ENCODE results near the gene CREG2. TPM values are rescaled to one million over a fixed set of nuclear protein-coding genes. Genes with fewer than 3 reads are reported as not detected.

CREG2 gene
- total and polyA plus RNA-seq, 8 donors = 0.05 to 0.19 (median 0.12) TPM; not detected in 5

- no peak overlapping the region for H3K27ac ChIP-seq
- DNase-seq (no peak), ATAC-seq (no peak)
Observed at GRCh38 chr2:101341421-101341820, 45.9 kb downstream of the CREG2 start.

GRCh38 chr2:101340141-101340551 is 47.2 kb downstream of the CREG2 start:
- 84 to 92% methylated on average over 1 of the region's 1 CpG for WGBS, 2 donors
- intact Hi-C loops (cut with DNase I) = loop anchor here in 1 of 3 donors (10.0 kb wide), 1 partner anchor 495 kb away; no protein-coding TSS in a partner anchor
- no peak for DNase-seq
- Histone ChIP-seq H3K36me3 (no peaks in the 10 kb centered on the region), H3K27ac (no peak overlapping the region), H3K4me3 (no peak overlapping the region), H3K4me1 (no peaks in the 10 kb centered on the region), H3K9me3 (no peaks in the 10 kb centered on the region), H3K27me3 (no peaks in the 10 kb centered on the region)
- TF ChIP-seq CTCF (IDR thresholded peaks at IDR 0.05) = no peak
- ATAC-seq = peak in 1 of 4 donors; percentile 51
- FAIRE-seq = no peak

More at GRCh38 chr2:101341421-101341820, 45.9 kb downstream of the CREG2 start:
- H3K4me1 ChIP-seq = no peaks in the 10 kb centered on the region
- no peaks in the 10 kb centered on the region for H3K9me3 ChIP-seq
- H3K4me3 ChIP-seq = no peak overlapping the region
- FAIRE-seq = no peak
- intact Hi-C loops (cut with DNase I) = loop anchor here in 1 of 3 donors (10.0 kb wide), 1 partner anchor 493 kb away; no protein-coding TSS in a partner anchor
- WGBS, 2 donors = 76 to 83% methylated on average over 7 of the region's 7 CpGs
- H3K36me3 ChIP-seq = no peaks in the 10 kb centered on the region
- no peaks in the 10 kb centered on the region for H3K27me3 ChIP-seq
- TF ChIP-seq CTCF (IDR thresholded peaks at IDR 0.05) = no peak

- no peak for ATAC-seq
- DNase-seq = no peak
- no peaks in the 10 kb centered on the region for H3K27me3 ChIP-seq
- H3K4me1 ChIP-seq = no peaks in the 10 kb centered on the region
- H3K36me3 ChIP-seq = no peaks in the 10 kb centered on the region
- no peak overlapping the region for H3K4me3 ChIP-seq
- 73 to 75% methylated on average over 4 of the region's 4 CpGs for WGBS, 2 donors
- no peak for FAIRE-seq
- no peak for TF ChIP-seq CTCF (IDR thresholded peaks at IDR 0.05)
- no peak overlapping the region for H3K27ac ChIP-seq
- no peaks in the 10 kb centered on the region for H3K9me3 ChIP-seq
- intact Hi-C loops (cut with DNase I) = no loop called here
Observed at GRCh38 chr2:101339266-101339880, 47.9 kb downstream of the CREG2 start.

- no peaks in the 10 kb centered on the region for H3K9me3 ChIP-seq
- FAIRE-seq (no peak), DNase-seq (no peak), ATAC-seq (no peak)
- WGBS, 2 donors = 31 to 47% methylated on average over 2 of the region's 2 CpGs
- intact Hi-C loops (cut with DNase I) = no loop called here
- H3K4me1 ChIP-seq = no peaks in the 10 kb centered on the region
- no peaks in the 10 kb centered on the region for H3K27me3 ChIP-seq
- no peaks in the 10 kb centered on the region for H3K36me3 ChIP-seq
- no peak overlapping the region for H3K27ac ChIP-seq
- no peak overlapping the region for H3K4me3 ChIP-seq
- TF ChIP-seq CTCF (IDR thresholded peaks at IDR 0.05) = no peak
Observed at GRCh38 chr2:101337877-101338276, 49.4 kb downstream of the CREG2 start.
